SK-N-SH treated with all-trans-retinoic acid at 6 μM for 48 hours (cell line): ENCODE data around the gene C6orf118.

Source experiments
- ATAC-seq: fragments of 200-7000 bp; cut with Tn5 transposase; 3 replicates; pipeline ENCODE4 v1.9.1; 2020; ENCODE audit warnings: mild to moderate bottlenecking, moderate library complexity
- ARNTL ChIP-seq: fragments of 450-650 bp; formaldehyde crosslinking; IDR thresholded peaks from 2 replicates; pipeline ENCODE4 v1.5.0; 2020; ENCODE audit warnings: low read depth, mild to moderate bottlenecking, moderate library complexity, borderline replicate concordance
- BACH2 ChIP-seq: fragments of 250-450 bp; sonication (Bioruptor Pico); IDR thresholded peaks from 2 replicates; pipeline ENCODE4 v1.9.0; 2021; ENCODE audit warnings: mild to moderate bottlenecking, borderline replicate concordance
- CREB5 ChIP-seq: fragments of 250-450 bp; sonication (Bioruptor Pico); IDR thresholded peaks from 2 replicates; pipeline ENCODE4 v1.5.1; 2020; ENCODE audit warnings: low read depth, mild to moderate bottlenecking, moderate library complexity
- CSDC2 ChIP-seq: fragments of 250-450 bp; sonication (Bioruptor Pico); IDR thresholded peaks from 2 replicates; pipeline ENCODE4 v1.5.0; 2020; ENCODE audit warnings: mild to moderate bottlenecking, moderate library complexity
- CSRNP3 ChIP-seq: fragments of 250-450 bp; sonication (Bioruptor Pico); IDR thresholded peaks from 2 replicates; pipeline ENCODE4 v1.5.1; 2021; ENCODE audit warnings: mild to moderate bottlenecking, moderate library complexity
- ESRRG ChIP-seq: fragments of 250-450 bp; sonication (Bioruptor Pico); IDR thresholded peaks from 2 replicates; pipeline ENCODE4 v1.6.1; 2021; ENCODE audit warnings: mild to moderate bottlenecking
- GLIS3 ChIP-seq: fragments of 250-450 bp; sonication (Bioruptor Pico); IDR thresholded peaks from 2 replicates; pipeline ENCODE4 v1.5.0; 2020; ENCODE audit warnings: mild to moderate bottlenecking, moderate library complexity
- ISL1 ChIP-seq: fragments of 250-450 bp; sonication (Bioruptor Pico); IDR thresholded peaks from 2 replicates; pipeline ENCODE4 v2.1.2; 2022; ENCODE audit warnings: mild to moderate bottlenecking, moderate library complexity
- OSR1 ChIP-seq: fragments of 250-450 bp; sonication (Bioruptor Pico); IDR thresholded peaks from 2 replicates; pipeline ENCODE4 v1.8.0; 2022; ENCODE audit warnings: moderate library complexity, mild to moderate bottlenecking, inconsistent platforms
- POU6F1 ChIP-seq: fragments of 250-450 bp; sonication (Bioruptor Pico); IDR thresholded peaks from 2 replicates; pipeline ENCODE4 v1.8.0; 2021; ENCODE audit warnings: low read depth, mild to moderate bottlenecking, moderate library complexity, borderline replicate concordance
- RARB ChIP-seq: fragments of 250-450 bp; sonication (Bioruptor Pico); IDR thresholded peaks from 2 replicates; pipeline ENCODE4 v1.8.0; 2021; ENCODE audit warnings: mild to moderate bottlenecking, moderate library complexity
- TOX ChIP-seq: fragments of 250-450 bp; sonication (Bioruptor Pico); IDR thresholded peaks from 2 replicates; pipeline ENCODE4 v1.8.0; 2021; ENCODE audit warnings: mild to moderate bottlenecking, moderate library complexity, borderline replicate concordance
- ZC3H10 ChIP-seq: fragments of 250-450 bp; sonication (Bioruptor Pico); IDR thresholded peaks from 2 replicates; pipeline ENCODE4 v1.5.1; 2021; ENCODE audit warnings: mild to moderate bottlenecking, moderate library complexity
- ZFP3 ChIP-seq: fragments of 250-450 bp; sonication (Bioruptor Pico); IDR thresholded peaks from 2 replicates; pipeline ENCODE4 v1.5.0; 2020; ENCODE audit warnings: mild to moderate bottlenecking, moderate library complexity
- ZFP30 ChIP-seq: fragments of 450-650 bp; formaldehyde crosslinking; IDR thresholded peaks from 2 replicates; pipeline ENCODE4 v1.5.0; 2022; ENCODE audit warnings: mild to moderate bottlenecking, moderate library complexity
- ZNF565 ChIP-seq: fragments of 450-650 bp; formaldehyde crosslinking; conservative IDR thresholded peaks from 2 replicates; pipeline ENCODE4 v1.5.0; 2020; ENCODE audit warnings: low read depth, mild to moderate bottlenecking, moderate library complexity
- ZNF70 ChIP-seq: fragments of 450-650 bp; formaldehyde crosslinking; IDR thresholded peaks from 2 replicates; pipeline ENCODE4 v1.5.0; 2020; ENCODE audit warnings: mild to moderate bottlenecking, moderate library complexity
- ZNF8 ChIP-seq: fragments of 450-650 bp; formaldehyde crosslinking; IDR thresholded peaks from 2 replicates; pipeline ENCODE4 v1.5.0; 2020; ENCODE audit warnings: mild to moderate bottlenecking, moderate library complexity
- TF ChIP-seq, protein P1 (sequence below): fragments of 250-450 bp; sonication (Bioruptor Pico); IDR thresholded peaks from 2 replicates; pipeline ENCODE4 v1.5.0; 2020; ENCODE audit warnings: mild to moderate bottlenecking, moderate library complexity
- TF ChIP-seq, protein P2 (sequence below): fragments of 250-450 bp; sonication (Bioruptor Pico); IDR thresholded peaks from 2 replicates; pipeline ENCODE4 v1.8.0; 2020; ENCODE audit warnings: mild to moderate bottlenecking, moderate library complexity, borderline replicate concordance

The C6orf118 gene

DNA sequence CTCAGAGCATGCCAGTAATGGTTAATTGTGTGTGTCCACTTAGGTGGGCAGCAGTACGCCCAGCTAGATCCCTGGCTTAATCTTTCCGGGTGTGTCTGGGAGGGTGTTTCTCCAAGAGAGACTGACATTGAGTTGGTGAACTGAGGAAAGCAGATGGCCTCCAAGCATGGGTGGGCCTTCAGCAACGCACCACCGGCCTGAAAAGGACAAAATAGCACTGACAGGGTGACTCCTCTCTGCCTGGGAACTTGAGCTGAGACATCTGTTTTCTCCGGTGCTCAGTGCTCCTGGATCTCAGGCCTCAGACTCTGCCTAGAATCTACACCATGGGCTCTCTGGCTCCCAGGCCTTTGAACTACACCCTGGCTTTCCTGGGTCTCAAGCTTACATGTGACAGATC, 43.2 kb downstream of the C6orf118 start:
- ATAC-seq, result no peak
- TF ChIP-seq POU6F1 (no peak), ISL1 (no peak), ZNF565 (CRISPR knock-in tag) (no peak), ZFP30 (CRISPR knock-in tag) (no peak), RARB (no peak), ZNF70 (CRISPR knock-in tag) (no peak), ZC3H10 (CRISPR knock-in tag) (no peak), ESRRG (CRISPR knock-in tag) (no peak)
- TF ChIP-seq, protein P1, sequence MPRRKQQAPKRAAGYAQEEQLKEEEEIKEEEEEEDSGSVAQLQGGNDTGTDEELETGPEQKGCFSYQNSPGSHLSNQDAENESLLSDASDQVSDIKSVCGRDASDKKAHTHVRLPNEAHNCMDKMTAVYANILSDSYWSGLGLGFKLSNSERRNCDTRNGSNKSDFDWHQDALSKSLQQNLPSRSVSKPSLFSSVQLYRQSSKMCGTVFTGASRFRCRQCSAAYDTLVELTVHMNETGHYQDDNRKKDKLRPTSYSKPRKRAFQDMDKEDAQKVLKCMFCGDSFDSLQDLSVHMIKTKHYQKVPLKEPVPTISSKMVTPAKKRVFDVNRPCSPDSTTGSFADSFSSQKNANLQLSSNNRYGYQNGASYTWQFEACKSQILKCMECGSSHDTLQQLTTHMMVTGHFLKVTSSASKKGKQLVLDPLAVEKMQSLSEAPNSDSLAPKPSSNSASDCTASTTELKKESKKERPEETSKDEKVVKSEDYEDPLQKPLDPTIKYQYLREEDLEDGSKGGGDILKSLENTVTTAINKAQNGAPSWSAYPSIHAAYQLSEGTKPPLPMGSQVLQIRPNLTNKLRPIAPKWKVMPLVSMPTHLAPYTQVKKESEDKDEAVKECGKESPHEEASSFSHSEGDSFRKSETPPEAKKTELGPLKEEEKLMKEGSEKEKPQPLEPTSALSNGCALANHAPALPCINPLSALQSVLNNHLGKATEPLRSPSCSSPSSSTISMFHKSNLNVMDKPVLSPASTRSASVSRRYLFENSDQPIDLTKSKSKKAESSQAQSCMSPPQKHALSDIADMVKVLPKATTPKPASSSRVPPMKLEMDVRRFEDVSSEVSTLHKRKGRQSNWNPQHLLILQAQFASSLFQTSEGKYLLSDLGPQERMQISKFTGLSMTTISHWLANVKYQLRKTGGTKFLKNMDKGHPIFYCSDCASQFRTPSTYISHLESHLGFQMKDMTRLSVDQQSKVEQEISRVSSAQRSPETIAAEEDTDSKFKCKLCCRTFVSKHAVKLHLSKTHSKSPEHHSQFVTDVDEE (CRISPR knock-in tag), result no peak

GRCh38 chr6:165260462-165260861, 48.9 kb downstream of the C6orf118 start:
- no peak for ATAC-seq
- TF ChIP-seq ISL1, result no peak
- TF ChIP-seq TOX (CRISPR knock-in tag), result no peak
- TF ChIP-seq, protein P1 (CRISPR knock-in tag), result no peak
- TF ChIP-seq OSR1 (CRISPR knock-in tag), result no peak
- TF ChIP-seq ZFP3 (CRISPR knock-in tag), result no peak
- TF ChIP-seq ZNF8, result no peak
- TF ChIP-seq, protein P2, sequence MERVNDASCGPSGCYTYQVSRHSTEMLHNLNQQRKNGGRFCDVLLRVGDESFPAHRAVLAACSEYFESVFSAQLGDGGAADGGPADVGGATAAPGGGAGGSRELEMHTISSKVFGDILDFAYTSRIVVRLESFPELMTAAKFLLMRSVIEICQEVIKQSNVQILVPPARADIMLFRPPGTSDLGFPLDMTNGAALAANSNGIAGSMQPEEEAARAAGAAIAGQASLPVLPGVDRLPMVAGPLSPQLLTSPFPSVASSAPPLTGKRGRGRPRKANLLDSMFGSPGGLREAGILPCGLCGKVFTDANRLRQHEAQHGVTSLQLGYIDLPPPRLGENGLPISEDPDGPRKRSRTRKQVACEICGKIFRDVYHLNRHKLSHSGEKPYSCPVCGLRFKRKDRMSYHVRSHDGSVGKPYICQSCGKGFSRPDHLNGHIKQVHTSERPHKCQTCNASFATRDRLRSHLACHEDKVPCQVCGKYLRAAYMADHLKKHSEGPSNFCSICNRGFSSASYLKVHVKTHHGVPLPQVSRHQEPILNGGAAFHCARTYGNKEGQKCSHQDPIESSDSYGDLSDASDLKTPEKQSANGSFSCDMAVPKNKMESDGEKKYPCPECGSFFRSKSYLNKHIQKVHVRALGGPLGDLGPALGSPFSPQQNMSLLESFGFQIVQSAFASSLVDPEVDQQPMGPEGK (CRISPR knock-in tag), result no peak
- no peak for TF ChIP-seq CREB5 (CRISPR knock-in tag)
- TF ChIP-seq GLIS3 (CRISPR knock-in tag), result no peak
- TF ChIP-seq BACH2 (CRISPR knock-in tag), result no peak

- ATAC-seq, result no peak
- TF ChIP-seq ZFP30 (CRISPR knock-in tag) (no peak), CREB5 (CRISPR knock-in tag) (no peak), ARNTL (CRISPR knock-in tag) (no peak), CSDC2 (CRISPR knock-in tag) (no peak), CSRNP3 (CRISPR knock-in tag) (no peak), RARB (no peak)
- TF ChIP-seq, protein P2 (CRISPR knock-in tag), result no peak
- TF ChIP-seq, protein P1 (CRISPR knock-in tag), result no peak
These were observed 59.6 kb downstream of the C6orf118 start for GRCh38 chr6:165249808-165250207.
